GM23338 (cell line): ENCODE results near the gene RELN. TPM values are rescaled to one million over a fixed set of nuclear protein-coding genes. Genes with fewer than 3 reads are reported as not detected.

Experiments
- ATAC-seq: fragments of 200-7000 bp; cut with Tn5 transposase; 3 replicates; pipeline ENCODE4 v1.9.1; 2020
- DNase-seq: peaks from one replicate; pipeline ENCODE4 v3.0.0-alpha.2; 2015; ENCODE audit warnings: low spot score
- H2AFZ ChIP-seq: fragments of 200-600 bp; sonication (generic); 2 replicates; pipeline ENCODE4 v1.8.0; 2016; ENCODE audit warnings: antibody characterized with exemption, mild to moderate bottlenecking, moderate library complexity
- H3F3A ChIP-seq: fragments of 200-600 bp; sonication (generic); replicated peaks from 2 replicates; pipeline ENCODE4 v1.8.0; 2017; ENCODE audit warnings: antibody characterized with exemption, mixed run types, low read depth
- H3K27ac ChIP-seq: fragments of 200-600 bp; sonication (generic); 2 replicates; pipeline ENCODE4 v1.6.1; 2016; ENCODE audit warnings: low read depth
- H3K27me3 ChIP-seq: fragments of 200-600 bp; sonication (generic); 2 replicates; pipeline ENCODE4 v1.8.0; 2016; ENCODE audit warnings: mild to moderate bottlenecking, mixed run types, moderate library complexity; ENCODE audit not compliant: insufficient read depth
- H3K36me3 ChIP-seq: fragments of 200-600 bp; sonication (generic); 2 replicates; pipeline ENCODE4 v1.8.0; 2016; ENCODE audit warnings: mild to moderate bottlenecking; ENCODE audit not compliant: insufficient read depth
- H3K4me1 ChIP-seq: fragments of 200-600 bp; sonication (generic); 2 replicates; pipeline ENCODE4 v1.8.0; 2016; ENCODE audit warnings: mild to moderate bottlenecking, moderate library complexity; ENCODE audit not compliant: insufficient read depth
- H3K4me2 ChIP-seq: fragments of 200-600 bp; sonication (generic); 2 replicates; pipeline ENCODE4 v1.7.1; 2017; ENCODE audit warnings: mixed run types
- H3K4me3 ChIP-seq: fragments of 200-600 bp; sonication (generic); 2 replicates; pipeline ENCODE4 v1.6.1; 2016; ENCODE audit warnings: mixed run types
- H3K79me2 ChIP-seq: fragments of 200-600 bp; sonication (generic); replicated peaks from 2 replicates; pipeline ENCODE4 v1.8.0; 2017; ENCODE audit warnings: mild to moderate bottlenecking; ENCODE audit not compliant: insufficient read depth
- H3K9me2 ChIP-seq: fragments of 200-600 bp; sonication (generic); 2 replicates; pipeline ENCODE4 v1.8.0; 2017; ENCODE audit not compliant: insufficient read depth
- H4K20me1 ChIP-seq: fragments of 200-600 bp; sonication (generic); replicated peaks from 2 replicates; pipeline ENCODE4 v1.8.0; 2017; ENCODE audit warnings: mild to moderate bottlenecking; ENCODE audit not compliant: insufficient read depth
- H3K27ac Mint-ChIP-seq: 2 replicates; pipeline ENCODE4 v1.8.0; 2020; ENCODE audit warnings: inconsistent platforms, mild to moderate bottlenecking, moderate library complexity, mixed read lengths
- H3K27me3 Mint-ChIP-seq: 3 replicates; pipeline ENCODE4 v1.8.0; 2022; ENCODE audit warnings: low read depth, mild to moderate bottlenecking, moderate library complexity, mixed read lengths, inconsistent platforms; ENCODE audit not compliant: insufficient read depth, poor library complexity
- H3K36me3 Mint-ChIP-seq: 3 replicates; pipeline ENCODE4 v1.8.0; 2021; ENCODE audit warnings: low read depth, mild to moderate bottlenecking, inconsistent platforms, moderate library complexity, mixed read lengths
- H3K4me1 Mint-ChIP-seq: 3 replicates; pipeline ENCODE4 v1.8.0; 2020; ENCODE audit warnings: mild to moderate bottlenecking, inconsistent platforms, mixed read lengths
- H3K4me3 Mint-ChIP-seq: 3 replicates; pipeline ENCODE4 v1.8.0; 2021; ENCODE audit warnings: moderate library complexity, mild to moderate bottlenecking, inconsistent platforms, mixed read lengths
- H3K9me3 Mint-ChIP-seq: 3 replicates; pipeline ENCODE4 v1.8.0; 2020; ENCODE audit warnings: moderate library complexity, mild to moderate bottlenecking, inconsistent platforms, mixed read lengths
- CREB1 ChIP-seq: fragments of 250-450 bp; sonication (Bioruptor Pico); IDR thresholded peaks from 2 replicates; pipeline ENCODE4 v1.5.0; 2020; ENCODE audit warnings: low read depth, mild to moderate bottlenecking, moderate library complexity
- EZH2 ChIP-seq: fragments of 200-600 bp; sonication (generic); IDR thresholded peaks from one replicate; pipeline ENCODE4 v1.8.0; 2017; ENCODE audit warnings: antibody characterized with exemption, mild to moderate bottlenecking, low read depth; ENCODE audit not compliant: unreplicated experiment
- EZH2phosphoT487 ChIP-seq: fragments of 200-600 bp; sonication (generic); IDR thresholded peaks from one replicate; pipeline ENCODE4 v1.8.1; 2018; ENCODE audit warnings: antibody characterized with exemption; ENCODE audit not compliant: unreplicated experiment
- JUNB ChIP-seq: IDR thresholded peaks from one replicate; pipeline ENCODE4 v1.6.1; 2016; ENCODE audit warnings: antibody characterized with exemption; ENCODE audit not compliant: unreplicated experiment
- NANOG ChIP-seq: IDR thresholded peaks from 2 replicates; pipeline ENCODE4 v1.6.1; 2016; ENCODE audit warnings: antibody characterized with exemption, borderline replicate concordance
- POLR2AphosphoS5 ChIP-seq: IDR thresholded peaks from 2 replicates; pipeline ENCODE4 v1.6.1; 2016; ENCODE audit warnings: antibody characterized with exemption, low read depth
- STAT1 ChIP-seq: IDR thresholded peaks from one replicate; pipeline ENCODE4 v1.6.1; 2016; ENCODE audit warnings: antibody characterized with exemption; ENCODE audit not compliant: unreplicated experiment
- ZNF114 ChIP-seq: fragments of 250-450 bp; sonication (Bioruptor Pico); IDR thresholded peaks from 2 replicates; pipeline ENCODE4 v1.5.0; 2020; ENCODE audit warnings: mild to moderate bottlenecking, moderate library complexity
- ZNF331 ChIP-seq: fragments of 250-450 bp; sonication (Bioruptor Pico); IDR thresholded peaks from 2 replicates; pipeline ENCODE4 v1.5.0; 2020; ENCODE audit warnings: low read depth, mild to moderate bottlenecking, moderate library complexity
- polyA plus RNA-seq: library from polyadenylated mRNA; unstranded; fragments of >200 nt; fragmentation: Nextera tagmentation; extraction: Ambion mirVana; gene quantifications from 2 replicates; pipeline ENCODE4 v1.2.1, GENCODE V29; 2016
- total RNA-seq: library from RNA; depleted of rRNA; stranded (reverse); fragments of >200 nt; shearing (Covaris generic); gene quantifications from 2 replicates; pipeline ENCODE4 v1.2.3, GENCODE V29; 2014
- TF ChIP-seq, protein P1 (sequence below), 2 experiments: fragments of 200-600 bp in 1 of 2; sonication (generic) in 1 of 2; conservative IDR thresholded peaks; 2 replicates each; pipeline versions ENCODE4 v1.5.1 to v1.6.1; 2016 to 2017; ENCODE audit warnings: antibody characterized with exemption in 2 of 2, low read depth in 2 of 2, mild to moderate bottlenecking in 2 of 2, moderate library complexity in 1 of 2

The RELN gene
- total and polyA plus RNA-seq, 2 experiments from 2014 or later, result 0.10 to 0.76 TPM

DNA sequence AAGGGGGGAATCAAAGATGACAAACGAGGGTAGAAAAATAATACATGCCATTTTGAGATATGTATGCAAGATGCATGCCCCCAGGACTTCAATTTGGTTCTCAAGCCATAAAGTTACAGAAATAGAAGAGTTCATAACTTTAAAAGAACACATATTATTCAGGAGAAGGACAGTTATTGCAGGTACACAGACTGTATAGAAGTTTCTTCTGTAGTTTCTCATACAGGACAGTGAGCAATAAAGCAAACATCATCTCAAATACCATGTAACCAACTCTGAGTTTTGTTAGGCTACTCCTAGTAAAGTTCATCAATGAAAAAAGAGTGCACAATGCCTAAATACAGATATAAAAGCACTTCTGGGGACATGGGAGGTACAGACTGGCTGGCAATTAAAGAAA is 226.6 kb downstream of the RELN start:
- Mint-ChIP-seq H3K36me3 (no peaks in the 10 kb centered on the region), H3K4me3 (no peak overlapping the region), H3K27me3 (peaks cover 4% of the 10 kb centered on the region), H3K9me3 (no peaks in the 10 kb centered on the region), H3K27ac (no peak overlapping the region), H3K4me1 (peaks cover 16% of the 10 kb centered on the region; the same call in 2 of the 3 replicates)
- Histone ChIP-seq H3K4me1 (peaks cover 12% of the 10 kb centered on the region), H3K9me2 (0 out of 2 replicates have a peak, but pooled peaks cover 5% of the 10 kb centered on the region), H4K20me1 (no peaks in the 10 kb centered on the region), H3K4me3 (no peak overlapping the region), H3K4me2 (no peak overlapping the region), H3K27ac (no peak overlapping the region), H3K36me3 (no peaks in the 10 kb centered on the region), H2AFZ (no peak overlapping the region), H3F3A (no peaks in the 10 kb centered on the region), H3K79me2 (no peaks in the 10 kb centered on the region), H3K27me3 (no peaks in the 10 kb centered on the region)
- TF ChIP-seq JUNB (no peak), EZH2phosphoT487 (no peak), CREB1 (CRISPR knock-in tag) (no peak), NANOG (no peak), EZH2 (no peak)
- TF ChIP-seq, protein P1, sequence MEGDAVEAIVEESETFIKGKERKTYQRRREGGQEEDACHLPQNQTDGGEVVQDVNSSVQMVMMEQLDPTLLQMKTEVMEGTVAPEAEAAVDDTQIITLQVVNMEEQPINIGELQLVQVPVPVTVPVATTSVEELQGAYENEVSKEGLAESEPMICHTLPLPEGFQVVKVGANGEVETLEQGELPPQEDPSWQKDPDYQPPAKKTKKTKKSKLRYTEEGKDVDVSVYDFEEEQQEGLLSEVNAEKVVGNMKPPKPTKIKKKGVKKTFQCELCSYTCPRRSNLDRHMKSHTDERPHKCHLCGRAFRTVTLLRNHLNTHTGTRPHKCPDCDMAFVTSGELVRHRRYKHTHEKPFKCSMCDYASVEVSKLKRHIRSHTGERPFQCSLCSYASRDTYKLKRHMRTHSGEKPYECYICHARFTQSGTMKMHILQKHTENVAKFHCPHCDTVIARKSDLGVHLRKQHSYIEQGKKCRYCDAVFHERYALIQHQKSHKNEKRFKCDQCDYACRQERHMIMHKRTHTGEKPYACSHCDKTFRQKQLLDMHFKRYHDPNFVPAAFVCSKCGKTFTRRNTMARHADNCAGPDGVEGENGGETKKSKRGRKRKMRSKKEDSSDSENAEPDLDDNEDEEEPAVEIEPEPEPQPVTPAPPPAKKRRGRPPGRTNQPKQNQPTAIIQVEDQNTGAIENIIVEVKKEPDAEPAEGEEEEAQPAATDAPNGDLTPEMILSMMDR (conservative IDR thresholded peaks at IDR 0.05; ENCODE audit: low read depth in 2 of 2), result no peak
- no peak for ATAC-seq
- no peak for DNase-seq

DNA sequence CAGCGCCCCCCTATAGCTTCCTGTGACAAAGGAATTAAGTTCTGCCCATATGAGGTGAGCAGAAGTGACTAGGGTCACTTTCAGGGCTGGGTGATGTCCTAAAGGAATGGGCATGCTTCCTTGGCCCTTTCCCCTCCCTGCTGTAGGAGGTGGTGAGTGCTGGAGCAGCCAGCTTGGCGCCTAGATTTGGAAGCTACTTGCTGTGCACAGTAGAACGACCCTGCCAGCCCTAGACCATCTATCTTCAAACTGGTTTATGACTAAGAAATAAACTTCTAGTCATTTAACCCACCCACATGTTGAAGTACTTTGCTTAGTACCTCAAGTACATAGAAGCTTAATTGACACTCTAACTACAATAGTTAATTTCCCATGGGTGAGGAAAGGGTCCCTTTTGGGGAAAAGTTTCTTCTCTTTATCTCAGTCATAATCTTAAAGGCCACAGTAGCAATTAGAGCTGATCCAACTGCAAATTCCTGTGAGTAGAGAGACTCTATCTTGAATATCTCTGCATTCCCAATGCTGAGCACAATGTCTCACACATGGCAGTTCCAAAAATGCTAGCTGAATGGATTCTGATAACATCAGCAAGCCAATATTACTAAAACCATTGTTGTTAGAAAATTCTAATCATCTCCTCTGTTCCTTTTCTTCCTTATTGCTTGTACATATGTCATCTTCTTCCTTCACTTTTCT is 227.2 kb downstream of the RELN start:
- H4K20me1 ChIP-seq, result no peaks in the 10 kb centered on the region
- no peaks in the 10 kb centered on the region for H3K27me3 ChIP-seq
- no peak overlapping the region for H3K4me2 ChIP-seq
- H3K9me3 Mint-ChIP-seq, result no peaks in the 10 kb centered on the region
- H3K4me1 ChIP-seq, result peaks cover 12% of the 10 kb centered on the region
- H3K4me3 Mint-ChIP-seq, result no peak overlapping the region
- DNase-seq (no peak), ATAC-seq (no peak; the same call in 2 of the 3 replicates)
- H3K4me3 ChIP-seq, result no peak overlapping the region
- 0 out of 2 replicates have a peak, but pooled peaks cover 5% of the 10 kb centered on the region for H3K9me2 ChIP-seq
- no peak overlapping the region for H3K27ac Mint-ChIP-seq
- no peaks in the 10 kb centered on the region for H3K36me3 ChIP-seq
- no peaks in the 10 kb centered on the region for H3K36me3 Mint-ChIP-seq
- no peak overlapping the region for H3K27ac ChIP-seq
- peak overlapping the region; percentile 33; the same call in 1 of the 2 replicates for H2AFZ ChIP-seq
- no peaks in the 10 kb centered on the region for H3F3A ChIP-seq
- peaks cover 16% of the 10 kb centered on the region; the same call in 2 of the 3 replicates for H3K4me1 Mint-ChIP-seq
- H3K27me3 Mint-ChIP-seq, result peaks cover 4% of the 10 kb centered on the region
- H3K79me2 ChIP-seq, result no peaks in the 10 kb centered on the region
- TF ChIP-seq ZNF331 (CRISPR knock-in tag) (no peak), EZH2phosphoT487 (no peak), CREB1 (CRISPR knock-in tag) (no peak), ZNF114 (no peak), POLR2AphosphoS5 (no peak), STAT1 (no peak), EZH2 (no peak), JUNB (no peak), NANOG (no peak)
- TF ChIP-seq, protein P1 (conservative IDR thresholded peaks at IDR 0.05; ENCODE audit: low read depth in 2 of 2), result no peak
